H1 (cell line): ENCODE measurements around the gene BASP1. TPM values are rescaled to one million over a fixed set of nuclear protein-coding genes. Genes with fewer than 3 reads are reported as not detected.

ENCODE experiments used
- CTCF ChIA-PET: fragments of 300-600 bp; sonication (Branson Sonifier 250); formaldehyde crosslinking; loops from one replicate; lab custom pipeline; 2021; ENCODE audit not compliant: partially characterized antibody; lab: Charles Lee
- POLR2A ChIA-PET: fragments of 300-600 bp; sonication (Branson Sonifier 250); formaldehyde crosslinking; loops from one replicate; lab custom pipeline; 2021; ENCODE audit warnings: inconsistent platforms; ENCODE audit not compliant: partially characterized antibody; lab: Charles Lee
- DNase-seq, 2 experiments: peaks; one replicate each; pipeline versions ENCODE4 v3.0.0 to v3.0.0-alpha.2; 2010 to 2022; ENCODE audit warnings: low spot score in 2 of 2, low read depth in 1 of 2, mixed read lengths in 1 of 2
- FAIRE-seq: peaks from 2 replicates; lab custom pipeline; 2011; peaks lifted over from hg19 to GRCh38; lab: Jason Lieb, UNC
- H2AFZ ChIP-seq: 2 replicates; pipeline ENCODE4 v1.8.1; 2012; ENCODE audit warnings: low read length, inconsistent platforms
- H2AK5ac ChIP-seq: 2 replicates; pipeline ENCODE4 v1.6.1; 2013; ENCODE audit warnings: low read depth, low read length
- H2BK120ac ChIP-seq: replicated peaks from 2 replicates; pipeline ENCODE3; 2013; ENCODE audit warnings: low read depth, low read length, inconsistent platforms
- H2BK12ac ChIP-seq: 2 replicates; pipeline ENCODE4 v1.6.1; 2013; ENCODE audit warnings: low read depth, low read length
- H2BK15ac ChIP-seq: 2 replicates; pipeline ENCODE4 v1.6.1; 2013; ENCODE audit warnings: low read length
- H2BK20ac ChIP-seq: 2 replicates; pipeline ENCODE4 v1.6.1; 2013; ENCODE audit warnings: low read length
- H2BK5ac ChIP-seq: 2 replicates; pipeline ENCODE4 v1.6.1; 2013; ENCODE audit warnings: low read depth, low read length
- H3K14ac ChIP-seq: 2 replicates; pipeline ENCODE4 v1.6.1; 2013; ENCODE audit warnings: inconsistent platforms; ENCODE audit not compliant: insufficient read length
- H3K18ac ChIP-seq: 2 replicates; pipeline ENCODE4 v1.6.1; 2013; ENCODE audit warnings: low read length; ENCODE audit errors: extremely low read depth
- H3K23ac ChIP-seq: 2 replicates; pipeline ENCODE4 v1.6.1; 2013; ENCODE audit warnings: inconsistent platforms; ENCODE audit not compliant: insufficient read length
- H3K23me2 ChIP-seq: 2 replicates; pipeline ENCODE4 v1.6.1; 2013; ENCODE audit warnings: low read depth, low read length
- H3K27ac ChIP-seq: 2 replicates; pipeline ENCODE4 v1.6.1; 2011; ENCODE audit warnings: low read depth, low read length, inconsistent platforms
- H3K27me3 ChIP-seq, 4 experiments: replicated peaks in 1 of 4; 1 replicate in 1 of 4; 2 replicates in 3 of 4; pipeline versions ENCODE4 v1.6.1 to v1.8.1; 2011 to 2013; ENCODE audit warnings: low read length in 3 of 4, mild to moderate bottlenecking in 3 of 4, inconsistent platforms in 2 of 4, mixed read lengths in 2 of 4, moderate library complexity in 1 of 4; ENCODE audit not compliant: control insufficient read depth in 3 of 4, insufficient read depth in 3 of 4; ENCODE audit errors: extremely low read depth in 1 of 4
- H3K36me3 ChIP-seq, 4 experiments: 2 replicates each; pipeline versions ENCODE4 v1.6.1 to v1.8.1; 2011 to 2013; ENCODE audit warnings: mild to moderate bottlenecking in 4 of 4, low read length in 3 of 4, moderate library complexity in 2 of 4, control low read depth in 1 of 4, inconsistent platforms in 1 of 4; ENCODE audit not compliant: insufficient read depth in 4 of 4, control insufficient read depth in 2 of 4
- H3K4ac ChIP-seq: replicated peaks from 2 replicates; pipeline ENCODE3; 2013; ENCODE audit warnings: low read length, low read depth, mixed read lengths, inconsistent platforms; ENCODE audit not compliant: insufficient read length
- H3K4me1 ChIP-seq, 4 experiments: replicated peaks in 1 of 4; 1 replicate in 1 of 4; 2 replicates in 3 of 4; pipeline versions ENCODE4 v1.6.1 to v1.8.1; 2011 to 2013; ENCODE audit warnings: low read length in 3 of 4, inconsistent platforms in 2 of 4, mixed read lengths in 1 of 4; ENCODE audit not compliant: insufficient read depth in 4 of 4, control insufficient read depth in 3 of 4
- H3K4me2 ChIP-seq, 2 experiments: 2 replicates each; pipeline versions ENCODE4 v1.6.1 to v1.8.1; 2011 to 2013; ENCODE audit warnings: low read depth in 2 of 2, low read length in 2 of 2, control low read depth in 1 of 2, inconsistent platforms in 1 of 2, mild to moderate bottlenecking in 1 of 2; ENCODE audit not compliant: insufficient read depth in 1 of 2
- H3K4me3 ChIP-seq, 4 experiments: fragments of 200-600, 300-600 bp in 1 of 4; sonication (generic), shearing (Covaris generic), sonication (Bioruptor Twin) in 1 of 4; 2 replicates each; pipeline versions ENCODE4 v1.5.1 to v1.8.1; 2011 to 2016; ENCODE audit warnings: low read length in 4 of 4, low read depth in 3 of 4, control low read depth in 2 of 4, inconsistent platforms in 2 of 4, mild to moderate bottlenecking in 2 of 4, mixed read lengths in 1 of 4, moderate library complexity in 1 of 4; ENCODE audit not compliant: insufficient read depth in 2 of 4; ENCODE audit errors: extremely low read depth in 1 of 4
- H3K56ac ChIP-seq: replicated peaks from 2 replicates; pipeline ENCODE3; 2013; ENCODE audit warnings: low read depth, mild to moderate bottlenecking, mixed read lengths, low read length, inconsistent platforms; ENCODE audit not compliant: insufficient read length
- H3K79me1 ChIP-seq: 2 replicates; pipeline ENCODE4 v1.6.1; 2013; ENCODE audit warnings: low read depth, low read length, control low read depth
- H3K79me2 ChIP-seq, 2 experiments: 2 replicates each; pipeline versions ENCODE4 v1.6.1 to v1.8.1; 2012 to 2013; ENCODE audit warnings: low read length in 2 of 2, mild to moderate bottlenecking in 2 of 2, inconsistent platforms in 1 of 2; ENCODE audit not compliant: insufficient read depth in 2 of 2, control insufficient read depth in 1 of 2
- H3K9ac ChIP-seq, 4 experiments: replicated peaks in 1 of 4; 1 replicate in 1 of 4; 2 replicates in 3 of 4; pipeline versions ENCODE4 v1.6.1 to v1.8.1; 2011 to 2013; ENCODE audit warnings: low read depth in 3 of 4, low read length in 3 of 4, control low read depth in 2 of 4, mild to moderate bottlenecking in 2 of 4, moderate library complexity in 2 of 4, inconsistent platforms in 1 of 4; ENCODE audit errors: extremely low read depth in 1 of 4
- H3K9me3 ChIP-seq, 2 experiments: 2 replicates each; pipeline versions ENCODE4 v1.6.1 to v1.8.1; 2012 to 2013; ENCODE audit warnings: mild to moderate bottlenecking in 2 of 2, moderate library complexity in 2 of 2, control low read depth in 1 of 2, inconsistent platforms in 1 of 2, low read depth in 1 of 2, low read length in 1 of 2, mixed read lengths in 1 of 2; ENCODE audit not compliant: insufficient read depth in 2 of 2
- H4K20me1 ChIP-seq, 2 experiments: replicated peaks in 1 of 2; 2 replicates each; pipeline versions ENCODE3 to v1.8.1; 2011 to 2013; ENCODE audit warnings: inconsistent platforms in 2 of 2, low read length in 2 of 2, mild to moderate bottlenecking in 1 of 2; ENCODE audit not compliant: insufficient read depth in 2 of 2, control insufficient read depth in 1 of 2
- H4K5ac ChIP-seq: 2 replicates; pipeline ENCODE4 v1.6.1; 2013; ENCODE audit warnings: low read length, low read depth, mixed read lengths, inconsistent platforms; ENCODE audit not compliant: insufficient read length
- H4K8ac ChIP-seq: 2 replicates; pipeline ENCODE4 v1.8.0; 2013; ENCODE audit warnings: mild to moderate bottlenecking, moderate library complexity, low read length, inconsistent platforms; ENCODE audit not compliant: insufficient read depth; ENCODE audit errors: extremely low read depth
- H4K91ac ChIP-seq: replicated peaks from 2 replicates; pipeline ENCODE3; 2013; ENCODE audit warnings: low read length, mixed read lengths, inconsistent platforms; ENCODE audit not compliant: insufficient read length
- BACH1 ChIP-seq: IDR thresholded peaks from 2 replicates; pipeline ENCODE4 v1.6.1; 2012; ENCODE audit warnings: low read length, improper control_type of control experiment
- BCL11A ChIP-seq, 2 experiments: IDR thresholded peaks; one replicate each; pipeline ENCODE4 v1.6.1; 2011; ENCODE audit warnings: low read depth in 2 of 2, low read length in 2 of 2, mild to moderate bottlenecking in 2 of 2
- CBX8 ChIP-seq: fragments of 300-800, 300-1000 bp; sonication (generic); IDR thresholded peaks from 2 replicates; pipeline ENCODE4 v1.7.1; 2016; ENCODE audit warnings: low read depth, low read length, borderline replicate concordance
- CTCF ChIP-seq, 3 experiments: IDR thresholded peaks; 1 replicate in 2 of 3; 2 replicates in 1 of 3; pipeline versions ENCODE4 v1.5.1 to v1.6.1; 2011; ENCODE audit warnings: low read length in 3 of 3, mild to moderate bottlenecking in 3 of 3, inconsistent platforms in 2 of 3, low read depth in 1 of 3, moderate library complexity in 1 of 3; ENCODE audit not compliant: insufficient read depth in 1 of 3; ENCODE audit errors: control extremely low read depth in 1 of 3
- JUND ChIP-seq: IDR thresholded peaks from 2 replicates; pipeline ENCODE4 v1.6.1; 2011; ENCODE audit warnings: mild to moderate bottlenecking, improper control_type of control experiment, low read length
- MAX ChIP-seq: IDR thresholded peaks from 2 replicates; pipeline ENCODE4 v1.6.1; 2012; ENCODE audit warnings: inconsistent platforms
- POLR2A ChIP-seq, 2 experiments: IDR thresholded peaks; 1 replicate in 1 of 2; 2 replicates in 1 of 2; pipeline ENCODE4 v1.6.1; 2011; ENCODE audit warnings: low read depth in 2 of 2, low read length in 2 of 2, mild to moderate bottlenecking in 2 of 2; ENCODE audit errors: control extremely low read depth in 1 of 2
- RXRA ChIP-seq: IDR thresholded peaks from 2 replicates; pipeline ENCODE4 v1.6.1; 2011; ENCODE audit warnings: low read depth, mild to moderate bottlenecking, low read length, moderate library complexity; ENCODE audit not compliant: insufficient read depth
- polyA plus RNA-seq, 7 experiments: library from polyadenylated mRNA; depleted of rRNA in 3 of 7; stranded (reverse) in 5 of 7; unstranded in 2 of 7; fragments of >200 nt in 5 of 7; fragments of 200-250 nt in 2 of 7; gene quantifications; 1 replicate in 5 of 7; 2 replicates in 1 of 7; 4 replicates in 1 of 7; pipeline versions ENCODE4 v1.2.1 to v1.2.3, GENCODE V29; 2011 to 2013; ENCODE audit warnings: missing spikeins in 2 of 7, mixed read lengths in 2 of 7
- total RNA-seq: library from RNA; stranded (reverse); fragmentation: NEBNext Ultra II Directional; extraction: Animal tissue kit (Norgen Biotek cat#: 25700); gene quantifications from 2 replicates; pipeline ENCODE4 v1.2.1, GENCODE V29; 2021

The BASP1 gene
- total and polyA plus RNA-seq, 2 of the 8 experiments (the other 6 are each of a cell fraction or from before 2014, with no cell fraction given), result 95.2 to 104 TPM

GRCh38 chr5:17206021-17206420 is 11.4 kb upstream of the BASP1 start:
- no peak overlapping the region for H2BK15ac ChIP-seq
- no peak overlapping the region for H4K91ac ChIP-seq
- H3K23me2 ChIP-seq, result no peaks in the 10 kb centered on the region
- H2AK5ac ChIP-seq, result no peak overlapping the region
- no peaks in the 10 kb centered on the region for H3K27me3 ChIP-seq
- no peak overlapping the region for H2BK120ac ChIP-seq
- H3K27ac ChIP-seq, result no peak overlapping the region
- CTCF ChIA-PET, result no interaction called here
- no peaks in the 10 kb centered on the region for H3K79me1 ChIP-seq
- H2BK5ac ChIP-seq, result no peak overlapping the region
- no peak overlapping the region for H2BK12ac ChIP-seq
- no peak overlapping the region for H2BK20ac ChIP-seq
- no peaks in the 10 kb centered on the region for H3K9me3 ChIP-seq
- no peak overlapping the region for H3K23ac ChIP-seq
- no peak for DNase-seq
- H4K20me1 ChIP-seq, result no peaks in the 10 kb centered on the region
- H3K14ac ChIP-seq, result no peak overlapping the region
- H2AFZ ChIP-seq, result no peak overlapping the region
- no peak for FAIRE-seq
- H3K36me3 ChIP-seq, result peaks cover 0 to 1% (median 0%) of the 10 kb centered on the region in 4 experiments; a peak in 1 of 8 replicates
- H3K56ac ChIP-seq, result no peak overlapping the region
- H3K4me3 ChIP-seq, result no peak overlapping the region
- H3K18ac ChIP-seq, result no peak overlapping the region
- no peak overlapping the region for H4K8ac ChIP-seq
- TF ChIP-seq POLR2A (IDR thresholded peaks at IDR 0.05; ENCODE audit: control extremely low read depth in 1 of 2, low read depth in 2 of 2, low read length in 2 of 2) (no peak), CBX8 (no peak), MAX (no peak), JUND (no peak), BCL11A (IDR thresholded peaks at IDR 0.05; ENCODE audit: low read depth in 2 of 2, low read length in 2 of 2) (no peak), RXRA (no peak), BACH1 (no peak), CTCF (IDR thresholded peaks at IDR 0.05; ENCODE audit: control extremely low read depth in 1 of 3, insufficient read depth in 1 of 3, low read depth in 1 of 3, low read length in 3 of 3) (no peak)
- H3K4me1 ChIP-seq, result peaks cover 0 to 2% (median 0%) of the 10 kb centered on the region in 4 experiments; a peak in 2 of 7 replicates
- POLR2A ChIA-PET, result no interaction called here
- H3K4ac ChIP-seq, result no peak overlapping the region
- H4K5ac ChIP-seq, result no peak overlapping the region
- no peak overlapping the region for H3K4me2 ChIP-seq
- no peaks in the 10 kb centered on the region for H3K79me2 ChIP-seq
- H3K9ac ChIP-seq, result no peak overlapping the region
